ENCODE data around the gene LAMC3.

The LAMC3 gene

DNA sequence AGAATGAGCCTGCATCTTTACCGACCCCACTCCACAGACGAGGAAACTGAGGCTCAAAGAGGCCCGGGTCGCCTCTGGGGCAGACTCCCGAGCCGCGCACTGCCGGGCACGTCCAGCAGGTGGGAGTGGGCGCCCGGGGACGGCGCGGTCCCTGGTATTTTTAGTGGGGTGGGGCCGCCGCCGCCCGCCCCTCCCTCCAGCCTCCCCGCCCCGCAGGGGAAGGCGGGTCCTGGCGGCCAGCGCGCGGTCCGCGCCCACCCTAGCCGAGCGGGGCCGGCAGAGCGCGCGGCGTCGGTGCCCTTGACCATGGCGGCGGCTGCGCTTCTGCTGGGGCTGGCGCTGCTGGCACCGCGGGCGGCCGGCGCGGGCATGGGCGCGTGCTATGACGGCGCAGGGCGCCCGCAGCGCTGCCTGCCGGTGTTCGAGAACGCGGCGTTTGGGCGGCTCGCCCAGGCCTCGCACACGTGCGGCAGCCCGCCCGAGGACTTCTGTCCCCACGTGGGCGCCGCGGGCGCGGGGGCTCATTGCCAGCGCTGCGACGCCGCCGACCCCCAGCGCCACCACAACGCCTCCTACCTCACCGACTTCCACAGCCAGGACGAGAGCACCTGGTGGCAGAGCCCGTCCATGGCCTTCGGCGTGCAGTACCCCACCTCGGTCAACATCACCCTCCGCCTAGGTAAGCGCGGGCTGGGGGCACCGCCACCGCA, at the start of gene LAMC3:
TSS of gene LAMC3 (plus strand) at position 266 of the 710 bp plus-strand sequence. CDS start at position 307, 41 bp downstream.
- TF ChIP-seq ZC3H10 (CRISPR knock-in tag; IDR thresholded peaks at IDR 0.05) (no peak), ZFP30 (CRISPR knock-in tag; IDR thresholded peaks at IDR 0.05) (no peak), OSR1 (CRISPR knock-in tag; IDR thresholded peaks at IDR 0.05) (no peak), ARNTL (CRISPR knock-in tag; IDR thresholded peaks at IDR 0.05; ENCODE audit: borderline replicate concordance, low read depth) (no peak), RARB (CRISPR knock-in tag; IDR thresholded peaks at IDR 0.05) (no peak), TOX (CRISPR knock-in tag; IDR thresholded peaks at IDR 0.05; ENCODE audit: borderline replicate concordance) (no peak), BACH2 (CRISPR knock-in tag; IDR thresholded peaks at IDR 0.05; ENCODE audit: borderline replicate concordance) (no peak)
- TF ChIP-seq, protein P1, sequence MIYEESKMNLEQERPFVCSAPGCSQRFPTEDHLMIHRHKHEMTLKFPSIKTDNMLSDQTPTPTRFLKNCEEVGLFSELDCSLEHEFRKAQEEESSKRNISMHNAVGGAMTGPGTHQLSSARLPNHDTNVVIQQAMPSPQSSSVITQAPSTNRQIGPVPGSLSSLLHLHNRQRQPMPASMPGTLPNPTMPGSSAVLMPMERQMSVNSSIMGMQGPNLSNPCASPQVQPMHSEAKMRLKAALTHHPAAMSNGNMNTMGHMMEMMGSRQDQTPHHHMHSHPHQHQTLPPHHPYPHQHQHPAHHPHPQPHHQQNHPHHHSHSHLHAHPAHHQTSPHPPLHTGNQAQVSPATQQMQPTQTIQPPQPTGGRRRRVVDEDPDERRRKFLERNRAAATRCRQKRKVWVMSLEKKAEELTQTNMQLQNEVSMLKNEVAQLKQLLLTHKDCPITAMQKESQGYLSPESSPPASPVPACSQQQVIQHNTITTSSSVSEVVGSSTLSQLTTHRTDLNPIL (CRISPR knock-in tag; IDR thresholded peaks at IDR 0.05; ENCODE audit: low read depth): no peak
- TF ChIP-seq, protein P2, sequence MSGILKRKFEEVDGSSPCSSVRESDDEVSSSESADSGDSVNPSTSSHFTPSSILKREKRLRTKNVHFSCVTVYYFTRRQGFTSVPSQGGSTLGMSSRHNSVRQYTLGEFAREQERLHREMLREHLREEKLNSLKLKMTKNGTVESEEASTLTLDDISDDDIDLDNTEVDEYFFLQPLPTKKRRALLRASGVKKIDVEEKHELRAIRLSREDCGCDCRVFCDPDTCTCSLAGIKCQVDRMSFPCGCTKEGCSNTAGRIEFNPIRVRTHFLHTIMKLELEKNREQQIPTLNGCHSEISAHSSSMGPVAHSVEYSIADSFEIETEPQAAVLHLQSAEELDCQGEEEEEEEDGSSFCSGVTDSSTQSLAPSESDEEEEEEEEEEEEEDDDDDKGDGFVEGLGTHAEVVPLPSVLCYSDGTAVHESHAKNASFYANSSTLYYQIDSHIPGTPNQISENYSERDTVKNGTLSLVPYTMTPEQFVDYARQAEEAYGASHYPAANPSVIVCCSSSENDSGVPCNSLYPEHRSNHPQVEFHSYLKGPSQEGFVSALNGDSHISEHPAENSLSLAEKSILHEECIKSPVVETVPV (CRISPR knock-in tag; IDR thresholded peaks at IDR 0.05): no peak
- TF ChIP-seq, protein P3, sequence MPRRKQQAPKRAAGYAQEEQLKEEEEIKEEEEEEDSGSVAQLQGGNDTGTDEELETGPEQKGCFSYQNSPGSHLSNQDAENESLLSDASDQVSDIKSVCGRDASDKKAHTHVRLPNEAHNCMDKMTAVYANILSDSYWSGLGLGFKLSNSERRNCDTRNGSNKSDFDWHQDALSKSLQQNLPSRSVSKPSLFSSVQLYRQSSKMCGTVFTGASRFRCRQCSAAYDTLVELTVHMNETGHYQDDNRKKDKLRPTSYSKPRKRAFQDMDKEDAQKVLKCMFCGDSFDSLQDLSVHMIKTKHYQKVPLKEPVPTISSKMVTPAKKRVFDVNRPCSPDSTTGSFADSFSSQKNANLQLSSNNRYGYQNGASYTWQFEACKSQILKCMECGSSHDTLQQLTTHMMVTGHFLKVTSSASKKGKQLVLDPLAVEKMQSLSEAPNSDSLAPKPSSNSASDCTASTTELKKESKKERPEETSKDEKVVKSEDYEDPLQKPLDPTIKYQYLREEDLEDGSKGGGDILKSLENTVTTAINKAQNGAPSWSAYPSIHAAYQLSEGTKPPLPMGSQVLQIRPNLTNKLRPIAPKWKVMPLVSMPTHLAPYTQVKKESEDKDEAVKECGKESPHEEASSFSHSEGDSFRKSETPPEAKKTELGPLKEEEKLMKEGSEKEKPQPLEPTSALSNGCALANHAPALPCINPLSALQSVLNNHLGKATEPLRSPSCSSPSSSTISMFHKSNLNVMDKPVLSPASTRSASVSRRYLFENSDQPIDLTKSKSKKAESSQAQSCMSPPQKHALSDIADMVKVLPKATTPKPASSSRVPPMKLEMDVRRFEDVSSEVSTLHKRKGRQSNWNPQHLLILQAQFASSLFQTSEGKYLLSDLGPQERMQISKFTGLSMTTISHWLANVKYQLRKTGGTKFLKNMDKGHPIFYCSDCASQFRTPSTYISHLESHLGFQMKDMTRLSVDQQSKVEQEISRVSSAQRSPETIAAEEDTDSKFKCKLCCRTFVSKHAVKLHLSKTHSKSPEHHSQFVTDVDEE (CRISPR knock-in tag; IDR thresholded peaks at IDR 0.05): no peak
- TF ChIP-seq, protein P4, sequence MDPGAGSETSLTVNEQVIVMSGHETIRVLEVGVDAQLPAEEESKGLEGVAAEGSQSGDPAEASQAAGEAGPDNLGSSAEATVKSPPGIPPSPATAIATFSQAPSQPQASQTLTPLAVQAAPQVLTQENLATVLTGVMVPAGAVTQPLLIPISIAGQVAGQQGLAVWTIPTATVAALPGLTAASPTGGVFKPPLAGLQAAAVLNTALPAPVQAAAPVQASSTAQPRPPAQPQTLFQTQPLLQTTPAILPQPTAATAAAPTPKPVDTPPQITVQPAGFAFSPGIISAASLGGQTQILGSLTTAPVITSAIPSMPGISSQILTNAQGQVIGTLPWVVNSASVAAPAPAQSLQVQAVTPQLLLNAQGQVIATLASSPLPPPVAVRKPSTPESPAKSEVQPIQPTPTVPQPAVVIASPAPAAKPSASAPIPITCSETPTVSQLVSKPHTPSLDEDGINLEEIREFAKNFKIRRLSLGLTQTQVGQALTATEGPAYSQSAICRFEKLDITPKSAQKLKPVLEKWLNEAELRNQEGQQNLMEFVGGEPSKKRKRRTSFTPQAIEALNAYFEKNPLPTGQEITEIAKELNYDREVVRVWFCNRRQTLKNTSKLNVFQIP (CRISPR knock-in tag; IDR thresholded peaks at IDR 0.05; ENCODE audit: borderline replicate concordance, low read depth): no peak
- peak; percentile 60 for ATAC-seq

DNA sequence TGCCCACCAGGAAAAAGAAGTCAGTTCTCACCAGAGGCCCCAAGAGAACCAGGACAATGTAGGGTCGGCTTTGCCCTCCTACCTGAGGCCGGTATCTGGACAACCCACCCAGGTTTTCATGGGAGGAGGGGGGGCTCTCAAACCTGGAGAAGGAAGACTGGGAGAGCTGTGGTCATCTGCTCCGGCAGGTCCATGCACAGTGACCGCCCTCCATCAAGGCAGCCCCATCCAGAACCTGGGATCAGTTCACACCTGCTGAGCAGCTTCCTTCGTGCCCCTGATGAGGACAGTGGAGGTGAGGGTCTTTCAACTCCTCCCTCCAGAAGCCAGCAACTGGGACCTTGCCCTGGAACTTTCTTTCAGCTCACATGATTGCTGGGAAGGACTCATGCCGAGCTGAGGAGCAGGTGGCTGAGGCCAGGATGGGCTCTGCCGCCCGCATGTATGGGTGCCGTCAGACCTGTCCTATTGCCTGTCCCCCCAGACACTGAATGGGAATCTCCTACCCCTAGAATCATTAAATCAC, 49.1 kb upstream of the LAMC3 start:
- ATAC-seq: no peak
- TF ChIP-seq TCF4 (CRISPR knock-in tag; IDR thresholded peaks at IDR 0.05; ENCODE audit: borderline replicate concordance) (no peak), ZNF8 (CRISPR knock-in tag; IDR thresholded peaks at IDR 0.05) (no peak), OSR1 (CRISPR knock-in tag; IDR thresholded peaks at IDR 0.05) (no peak), ARNTL (CRISPR knock-in tag; IDR thresholded peaks at IDR 0.05; ENCODE audit: borderline replicate concordance, low read depth) (no peak), PPARA (CRISPR knock-in tag; IDR thresholded peaks at IDR 0.05; ENCODE audit: borderline replicate concordance) (no peak), ESRRG (CRISPR knock-in tag; IDR thresholded peaks at IDR 0.05) (no peak), ZFP3 (CRISPR knock-in tag; IDR thresholded peaks at IDR 0.05) (no peak), ZFP30 (CRISPR knock-in tag; IDR thresholded peaks at IDR 0.05) (no peak), ISL1 (CRISPR knock-in tag; IDR thresholded peaks at IDR 0.05) (no peak), SNAI2 (CRISPR knock-in tag; IDR thresholded peaks at IDR 0.05) (no peak), TOX (CRISPR knock-in tag; IDR thresholded peaks at IDR 0.05; ENCODE audit: borderline replicate concordance) (no peak), GLIS3 (CRISPR knock-in tag; IDR thresholded peaks at IDR 0.05) (no peak), ZC3H10 (CRISPR knock-in tag; IDR thresholded peaks at IDR 0.05) (no peak)
- TF ChIP-seq, protein P2 (CRISPR knock-in tag; IDR thresholded peaks at IDR 0.05): no peak
- TF ChIP-seq, protein P4 (CRISPR knock-in tag; IDR thresholded peaks at IDR 0.05; ENCODE audit: borderline replicate concordance, low read depth): no peak
- TF ChIP-seq, protein P1 (CRISPR knock-in tag; IDR thresholded peaks at IDR 0.05; ENCODE audit: low read depth): no peak
